CD14-positive monocyte (primary cell): ENCODE results near the gene MCC. TPM values are rescaled to one million over a fixed set of nuclear protein-coding genes. Genes with fewer than 3 reads are reported as not detected.

Experiments used
- DNase-seq, 3 donors: peaks; one replicate each; pipeline ENCODE4 v3.0.0-alpha.2; 2011 to 2022
- H2AFZ ChIP-seq: 2 replicates; pipeline ENCODE4 v1.6.0; 2012; ENCODE audit warnings: mild to moderate bottlenecking, low read depth, low read length, inconsistent platforms; ENCODE audit not compliant: insufficient read depth, poor library complexity, severe bottlenecking
- H3K27ac ChIP-seq, 2 donors: 1 replicate in 1 of 2; 2 replicates in 1 of 2; pipeline ENCODE4 v1.5.1; 2012 to 2013; ENCODE audit warnings: low read length in 2 of 2, control low read depth in 1 of 2, inconsistent platforms in 1 of 2, low read depth in 1 of 2, mild to moderate bottlenecking in 1 of 2
- H3K27me3 ChIP-seq, 2 donors: one replicate each; pipeline versions ENCODE4 v1.6.0 to v1.6.1; 2011 to 2013; ENCODE audit warnings: low read length in 2 of 2; ENCODE audit not compliant: control insufficient read depth in 2 of 2, insufficient read depth in 2 of 2
- H3K36me3 ChIP-seq, 2 donors: replicated peaks in 1 of 2; 1 replicate in 1 of 2; 2 replicates in 1 of 2; pipeline versions ENCODE4 v1.5.1 to v1.6.1; 2012 to 2013; ENCODE audit warnings: low read length in 2 of 2, control low read depth in 1 of 2, inconsistent platforms in 1 of 2, mild to moderate bottlenecking in 1 of 2; ENCODE audit not compliant: insufficient read depth in 2 of 2, control insufficient read depth in 1 of 2
- H3K4me1 ChIP-seq, 2 donors: 1 replicate in 1 of 2; 2 replicates in 1 of 2; pipeline versions ENCODE4 v1.5.1 to v1.6.1; 2012 to 2013; ENCODE audit warnings: low read length in 2 of 2, control low read depth in 1 of 2, inconsistent platforms in 1 of 2, mild to moderate bottlenecking in 1 of 2, moderate library complexity in 1 of 2; ENCODE audit not compliant: insufficient read depth in 2 of 2, control insufficient read depth in 1 of 2
- H3K4me2 ChIP-seq: replicated peaks from 2 replicates; pipeline ENCODE3; 2012; ENCODE audit warnings: low read length, moderate library complexity, mild to moderate bottlenecking; ENCODE audit not compliant: poor library complexity, severe bottlenecking; ENCODE audit errors: extremely low read depth
- H3K4me3 ChIP-seq, 3 experiments: fragments of 200-600 bp in 1 of 3; sonication (generic) in 1 of 3; replicated peaks in 1 of 3; 1 replicate in 2 of 3; 2 replicates in 1 of 3; pipeline ENCODE4 v1.5.1; 2011 to 2013; ENCODE audit warnings: low read length in 3 of 3, mild to moderate bottlenecking in 3 of 3, control low read depth in 2 of 3, low read depth in 2 of 3, inconsistent platforms in 1 of 3, moderate library complexity in 1 of 3
- H3K79me2 ChIP-seq: 2 replicates; pipeline ENCODE4 v1.6.0; 2012; ENCODE audit warnings: mild to moderate bottlenecking, control low read depth, inconsistent platforms, low read length, moderate library complexity; ENCODE audit not compliant: insufficient read depth
- H3K9ac ChIP-seq: 2 replicates; pipeline ENCODE4 v1.6.0; 2017; ENCODE audit warnings: low read length, mild to moderate bottlenecking; ENCODE audit not compliant: insufficient read depth, poor library complexity, severe bottlenecking
- H3K9me3 ChIP-seq, 2 donors: replicated peaks in 1 of 2; 1 replicate in 1 of 2; 2 replicates in 1 of 2; pipeline versions ENCODE4 v1.5.1 to v1.6.1; 2012 to 2013; ENCODE audit warnings: low read length in 2 of 2, control low read depth in 1 of 2; ENCODE audit not compliant: control insufficient read depth in 1 of 2, insufficient read depth in 1 of 2
- H4K20me1 ChIP-seq: 2 replicates; pipeline ENCODE4 v1.6.0; 2012; ENCODE audit warnings: mild to moderate bottlenecking, low read length, control low read depth, moderate library complexity; ENCODE audit not compliant: insufficient read depth
- H3K27ac Mint-ChIP-seq, 7 donors: one replicate each; pipeline ENCODE4 v1.8.0; 2020; ENCODE audit warnings: mild to moderate bottlenecking in 7 of 7, mixed read lengths in 7 of 7, moderate library complexity in 6 of 7, inconsistent platforms in 2 of 7
- H3K27me3 Mint-ChIP-seq, 3 donors: one replicate each; pipeline ENCODE4 v1.8.0; 2021 to 2022; ENCODE audit warnings: low read depth in 3 of 3, mild to moderate bottlenecking in 3 of 3, mixed read lengths in 3 of 3, moderate library complexity in 3 of 3, inconsistent platforms in 1 of 3
- H3K36me3 Mint-ChIP-seq, 2 donors: one replicate each; pipeline ENCODE4 v1.8.0; 2020; ENCODE audit warnings: mixed read lengths in 2 of 2, inconsistent platforms in 1 of 2, mild to moderate bottlenecking in 1 of 2
- H3K4me1 Mint-ChIP-seq: one replicate; pipeline ENCODE4 v1.8.0; 2020; ENCODE audit warnings: mild to moderate bottlenecking, mixed read lengths
- H3K4me3 Mint-ChIP-seq, 2 donors: one replicate each; pipeline ENCODE4 v1.8.0; 2020; ENCODE audit warnings: mild to moderate bottlenecking in 2 of 2, mixed read lengths in 2 of 2, moderate library complexity in 1 of 2
- H3K9me3 Mint-ChIP-seq, 7 donors: one replicate each; pipeline ENCODE4 v1.8.0; 2020 to 2022; ENCODE audit warnings: mixed read lengths in 7 of 7, mild to moderate bottlenecking in 6 of 7, moderate library complexity in 6 of 7, inconsistent platforms in 2 of 7
- WGBS: methylation state at CpG from one replicate; pipeline ENCODE4 v1.1.5; 2013; ENCODE audit warnings: missing lambda C conversion rate; ENCODE audit not compliant: insufficient coverage; 5-methylcytosine and 5-hydroxymethylcytosine counted together
- intact Hi-C, 2 donors: fragments of 100-400 bp; cut with micrococcal nuclease; formaldehyde crosslinking; loops; one replicate each; pipeline versions ENCODE4 v1.15.0 to v1.15.1; 2023
- polyA plus RNA-seq, 3 donors: library from polyadenylated mRNA; depleted of rRNA in 1 of 3; unstranded in 2 of 3; stranded (reverse) in 1 of 3; fragments of 300-500 nt in 2 of 3; fragments of >200 nt in 1 of 3; fragmentation: Illumina TruSeq in 2 of 3; gene quantifications; 1 replicate in 2 of 3; 2 replicates in 1 of 3; pipeline ENCODE4 v1.2.3, GENCODE V29; 2012 to 2021
- TF ChIP-seq, protein P1 (sequence below): fragments of 200-600 bp; IDR thresholded peaks from one replicate; pipeline ENCODE4 v1.8.0; 2022; ENCODE audit warnings: antibody characterized with exemption, mild to moderate bottlenecking

The MCC gene
- polyA plus RNA-seq, 3 donors = 0.09 TPM; not detected in 2

DNA sequence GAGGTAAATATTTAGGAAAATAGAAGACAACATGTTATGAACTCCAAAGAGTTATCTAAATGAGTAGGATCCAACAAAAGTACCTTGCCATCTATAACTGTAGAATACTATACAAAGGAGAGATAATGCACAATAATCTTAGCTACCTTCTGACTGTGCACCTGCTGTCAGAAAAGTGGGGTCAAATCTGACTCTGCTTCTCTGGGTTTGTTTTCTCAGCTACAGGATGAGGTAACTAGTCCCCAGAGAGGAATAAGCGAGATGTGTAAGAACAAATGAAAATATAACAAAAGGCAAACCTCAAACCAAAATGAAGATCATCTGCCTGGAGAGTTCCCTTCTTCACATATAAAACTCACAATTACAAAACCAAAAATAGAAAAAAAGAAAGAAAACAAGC is 306.8 kb downstream of the MCC start:
- TF ChIP-seq, protein P1, sequence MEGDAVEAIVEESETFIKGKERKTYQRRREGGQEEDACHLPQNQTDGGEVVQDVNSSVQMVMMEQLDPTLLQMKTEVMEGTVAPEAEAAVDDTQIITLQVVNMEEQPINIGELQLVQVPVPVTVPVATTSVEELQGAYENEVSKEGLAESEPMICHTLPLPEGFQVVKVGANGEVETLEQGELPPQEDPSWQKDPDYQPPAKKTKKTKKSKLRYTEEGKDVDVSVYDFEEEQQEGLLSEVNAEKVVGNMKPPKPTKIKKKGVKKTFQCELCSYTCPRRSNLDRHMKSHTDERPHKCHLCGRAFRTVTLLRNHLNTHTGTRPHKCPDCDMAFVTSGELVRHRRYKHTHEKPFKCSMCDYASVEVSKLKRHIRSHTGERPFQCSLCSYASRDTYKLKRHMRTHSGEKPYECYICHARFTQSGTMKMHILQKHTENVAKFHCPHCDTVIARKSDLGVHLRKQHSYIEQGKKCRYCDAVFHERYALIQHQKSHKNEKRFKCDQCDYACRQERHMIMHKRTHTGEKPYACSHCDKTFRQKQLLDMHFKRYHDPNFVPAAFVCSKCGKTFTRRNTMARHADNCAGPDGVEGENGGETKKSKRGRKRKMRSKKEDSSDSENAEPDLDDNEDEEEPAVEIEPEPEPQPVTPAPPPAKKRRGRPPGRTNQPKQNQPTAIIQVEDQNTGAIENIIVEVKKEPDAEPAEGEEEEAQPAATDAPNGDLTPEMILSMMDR = no peak
- H3K4me2 ChIP-seq = no peak overlapping the region
- WGBS = no CpG with 5 or more reads among the region's 1 CpG
- H3K27ac ChIP-seq = no peak overlapping the region
- Mint-ChIP-seq H3K27me3 (peaks cover 10 to 11% (median 10%) of the 10 kb centered on the region in 3 donors), H3K4me3 (no peak overlapping the region), H3K4me1 (no peaks in the 10 kb centered on the region), H3K27ac (no peak overlapping the region), H3K36me3 (no peaks in the 10 kb centered on the region), H3K9me3 (no peaks in the 10 kb centered on the region)
- H3K9me3 ChIP-seq = no peaks in the 10 kb centered on the region
- no peak overlapping the region for H2AFZ ChIP-seq
- no peaks in the 10 kb centered on the region for H3K36me3 ChIP-seq
- no peaks in the 10 kb centered on the region for H4K20me1 ChIP-seq
- H3K4me3 ChIP-seq = no peak overlapping the region
- intact Hi-C loops = no loop called here
- no peaks in the 10 kb centered on the region for H3K4me1 ChIP-seq
- H3K9ac ChIP-seq = no peak overlapping the region
- no peaks in the 10 kb centered on the region for H3K79me2 ChIP-seq
- H3K27me3 ChIP-seq = peaks cover 2 to 5% of the 10 kb centered on the region in 2 donors
- no peak for DNase-seq

DNA sequence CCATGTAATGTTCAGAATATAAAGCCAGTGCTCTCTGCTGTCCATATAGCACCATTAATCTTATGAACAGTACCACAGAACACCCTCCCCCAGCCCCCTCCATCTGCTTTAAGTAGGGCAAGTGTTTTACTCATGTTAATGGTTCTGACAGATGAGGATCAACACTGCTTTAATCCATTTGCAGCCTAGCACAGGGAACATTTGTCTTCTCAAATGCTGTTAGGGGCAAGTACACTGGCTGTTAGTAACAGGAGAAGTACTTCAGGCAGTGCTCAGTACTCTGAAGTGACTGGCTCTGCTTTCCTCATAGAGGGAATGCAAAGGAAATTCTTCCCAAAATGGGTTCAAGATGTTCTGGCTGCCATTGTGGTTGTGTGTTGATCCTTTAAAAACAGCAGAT is 309.1 kb downstream of the MCC start:
- Mint-ChIP-seq H3K9me3 (no peaks in the 10 kb centered on the region), H3K4me3 (no peak overlapping the region), H3K36me3 (no peaks in the 10 kb centered on the region), H3K27ac (no peak overlapping the region), H3K4me1 (no peaks in the 10 kb centered on the region), H3K27me3 (peaks cover 4 to 15% (median 6%) of the 10 kb centered on the region in 3 donors)
- H3K9me3 ChIP-seq = no peaks in the 10 kb centered on the region
- peaks cover 2 to 5% of the 10 kb centered on the region in 2 donors for H3K27me3 ChIP-seq
- no peaks in the 10 kb centered on the region for H3K36me3 ChIP-seq
- no peaks in the 10 kb centered on the region for H4K20me1 ChIP-seq
- no peak overlapping the region for H3K4me3 ChIP-seq
- H3K4me2 ChIP-seq = no peak overlapping the region
- intact Hi-C loops = no loop called here
- no peak overlapping the region for H2AFZ ChIP-seq
- DNase-seq = no peak
- TF ChIP-seq, protein P1 = no peak
- no peak overlapping the region for H3K9ac ChIP-seq
- H3K4me1 ChIP-seq = no peaks in the 10 kb centered on the region
- H3K27ac ChIP-seq = no peak overlapping the region
- H3K79me2 ChIP-seq = no peaks in the 10 kb centered on the region
